Activated T-cell treated with anti-CD3 and anti-CD28 coated beads for 1 hour (primary cell): ENCODE results near the gene PRG2.
"Not testable (repeated sequence)": the region's sequence is repeated elsewhere in the genome, so short reads cannot be mapped to it uniquely, and the experiment has no call there.

ENCODE experiments used
- DNase-seq: peaks from one replicate; pipeline ENCODE4 v3.0.0-alpha.2; 2020; ENCODE audit warnings: low read depth

The PRG2 gene

DNA sequence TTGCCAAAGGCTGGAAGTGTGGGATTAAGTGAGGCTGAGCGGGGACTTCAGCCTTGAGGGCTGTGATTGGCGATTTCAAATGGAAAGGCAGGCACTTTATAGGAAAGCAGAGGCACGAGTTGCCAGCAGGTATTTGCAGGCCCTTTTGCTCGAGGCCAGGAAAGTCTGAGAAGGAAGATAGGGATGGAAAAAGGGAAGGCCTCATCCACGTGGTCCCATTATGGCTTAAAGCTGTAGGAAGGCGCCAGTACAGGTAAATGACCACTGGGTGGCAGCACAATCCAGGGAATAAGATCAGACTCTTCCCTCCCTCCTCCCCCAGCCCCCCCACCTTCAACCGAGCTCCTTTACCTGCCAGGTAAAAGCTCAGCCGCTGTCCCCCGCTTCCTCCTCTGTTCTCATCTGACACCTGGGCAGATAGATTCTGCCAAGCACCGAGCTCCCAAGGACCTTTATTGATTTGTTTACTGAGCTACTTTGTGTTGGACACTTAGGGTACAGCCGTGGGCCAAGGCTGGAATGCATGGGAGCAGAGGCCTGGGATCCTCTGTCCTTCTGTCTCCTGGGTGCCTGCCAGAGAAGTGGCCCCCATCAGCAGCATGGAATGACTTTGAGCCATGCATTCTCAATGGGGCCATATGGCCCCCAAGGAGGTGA lies 44.8 kb downstream of the PRG2 start:
- peak; percentile 66 for DNase-seq

DNA sequence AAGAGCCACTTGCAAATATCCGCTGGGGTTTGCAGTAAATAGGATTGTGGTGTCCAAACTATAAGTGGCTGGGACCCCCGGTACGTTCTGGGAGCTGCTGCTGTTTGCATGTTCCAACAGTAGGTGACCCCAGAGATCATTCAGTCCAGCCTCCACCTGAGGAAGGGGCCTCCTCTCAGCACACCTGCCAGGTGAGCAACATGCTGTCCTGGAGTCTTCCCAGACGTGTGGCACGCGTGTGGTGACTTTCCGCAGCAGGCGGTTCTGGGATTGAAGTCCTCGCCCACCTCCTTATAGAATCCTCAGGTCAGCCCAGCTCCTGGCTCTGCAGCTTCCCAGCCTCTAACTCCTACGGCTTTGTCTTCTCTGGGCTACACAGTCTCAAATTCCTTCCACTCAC lies 45.6 kb downstream of the PRG2 start:
- no peak for DNase-seq

DNA sequence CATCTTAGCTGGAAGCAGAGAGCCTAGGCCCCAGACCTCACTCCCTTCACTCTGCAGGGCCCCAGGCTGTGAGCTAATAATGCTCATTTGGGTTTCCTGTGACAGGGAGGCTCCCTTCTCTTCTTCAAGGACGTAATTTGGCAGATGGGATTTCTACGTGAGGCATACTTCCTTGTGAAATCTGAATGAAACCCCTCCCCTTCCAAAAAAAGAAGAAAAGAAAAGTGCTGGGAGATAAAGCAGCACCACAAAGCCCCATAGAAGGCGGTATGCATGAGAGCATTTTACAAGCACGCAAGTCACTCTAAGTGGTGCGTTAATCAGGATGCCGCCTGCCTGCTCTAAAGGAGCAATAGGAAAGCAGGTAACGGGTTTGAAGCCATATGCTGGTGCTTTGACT lies 46.6 kb downstream of the PRG2 start:
- no peak for DNase-seq

DNA sequence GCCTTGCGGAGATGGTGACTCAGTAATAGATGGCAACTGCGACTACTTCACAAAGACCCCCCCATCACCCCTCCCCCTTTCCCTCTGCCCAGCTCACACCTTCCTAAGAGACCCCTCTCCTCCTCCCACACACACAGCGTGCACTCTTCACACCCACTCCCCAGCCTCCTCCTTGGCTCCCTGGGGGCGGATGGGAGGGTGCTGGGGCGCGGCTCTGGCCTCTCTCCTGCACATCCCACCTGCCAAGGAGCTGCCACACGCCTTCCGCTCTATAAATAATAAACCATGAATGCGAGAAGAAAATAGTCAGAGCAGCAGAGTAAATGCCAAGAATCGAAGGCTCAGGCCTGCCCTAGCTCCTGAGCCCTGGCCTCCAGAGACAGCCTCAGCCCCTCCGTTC lies 47.7 kb downstream of the PRG2 start:
- no peak for DNase-seq

DNA sequence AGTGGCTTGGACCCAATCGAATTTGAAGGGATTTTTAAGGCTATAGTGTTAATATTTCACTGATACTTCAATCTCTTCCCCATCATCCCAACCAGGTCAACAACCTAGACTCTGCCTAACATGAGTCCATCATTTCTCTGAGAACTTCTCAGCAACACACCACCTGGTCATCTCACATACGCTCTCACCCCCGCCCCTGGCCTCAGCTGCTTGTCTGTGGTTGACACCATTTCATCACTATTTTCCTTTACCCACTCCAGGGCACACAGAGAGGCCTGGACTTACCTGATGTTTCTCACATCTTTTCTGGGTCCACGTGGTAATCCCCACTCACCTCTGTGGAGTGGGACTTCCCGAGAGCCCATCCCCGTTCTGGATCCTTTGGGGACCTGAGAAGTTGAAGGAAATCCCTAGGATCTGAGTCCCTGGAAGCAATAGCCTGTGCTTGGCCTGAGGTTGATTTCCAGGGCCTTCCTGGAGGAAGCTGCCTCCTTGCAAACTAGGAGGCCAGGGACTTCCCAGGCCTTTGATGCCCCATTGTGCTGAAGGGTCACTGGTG lies 49.1 kb downstream of the PRG2 start:
- no peak for DNase-seq

DNA sequence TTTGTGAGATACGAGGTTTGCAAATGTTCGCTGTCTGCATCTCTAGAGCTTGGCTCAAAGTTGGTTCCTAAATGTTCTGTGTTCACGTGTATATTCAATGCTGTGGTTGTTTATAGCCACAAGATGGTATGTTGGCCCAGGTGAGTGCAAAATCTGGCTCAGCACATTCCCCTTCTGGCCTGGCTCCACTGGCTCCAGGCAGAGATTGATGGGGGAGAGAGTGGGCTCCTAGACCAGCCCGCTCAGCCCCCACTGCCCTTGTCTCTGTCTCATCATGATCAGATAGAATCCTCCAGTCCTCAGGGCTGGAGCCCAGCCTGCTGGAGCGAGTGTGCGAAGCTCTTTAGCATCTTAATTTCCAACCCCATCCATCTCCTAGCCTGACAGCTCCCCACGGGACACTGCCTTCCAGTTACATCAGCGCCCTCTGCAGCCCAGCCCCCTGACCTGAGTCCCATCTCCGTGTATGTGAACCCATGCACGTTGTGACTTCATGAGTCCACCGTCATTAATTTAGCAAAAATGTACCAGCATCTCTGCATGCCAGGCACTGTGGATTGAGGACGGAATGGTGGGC lies 50.3 kb downstream of the PRG2 start:
- DNase-seq, result no peak

DNA sequence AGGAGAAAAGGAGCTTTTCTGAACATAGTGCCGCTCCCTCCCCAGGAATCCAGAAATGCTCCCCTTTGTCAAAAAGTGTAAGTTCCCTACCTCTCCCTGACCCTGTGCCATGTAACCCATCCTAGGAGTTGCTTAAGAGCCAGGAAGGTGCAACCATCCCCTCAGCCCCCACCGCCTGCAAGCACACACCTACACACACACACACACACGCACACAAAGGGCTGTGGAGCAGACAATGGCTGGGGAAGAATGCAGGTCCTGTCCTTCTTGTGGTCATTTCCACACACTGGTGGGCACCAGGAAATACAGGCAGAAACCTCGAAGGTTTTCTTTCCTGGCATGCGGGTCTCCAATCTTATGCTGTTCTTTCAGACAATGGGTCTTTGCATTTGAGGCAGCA lies 51.1 kb downstream of the PRG2 start:
- DNase-seq, result no peak

DNA sequence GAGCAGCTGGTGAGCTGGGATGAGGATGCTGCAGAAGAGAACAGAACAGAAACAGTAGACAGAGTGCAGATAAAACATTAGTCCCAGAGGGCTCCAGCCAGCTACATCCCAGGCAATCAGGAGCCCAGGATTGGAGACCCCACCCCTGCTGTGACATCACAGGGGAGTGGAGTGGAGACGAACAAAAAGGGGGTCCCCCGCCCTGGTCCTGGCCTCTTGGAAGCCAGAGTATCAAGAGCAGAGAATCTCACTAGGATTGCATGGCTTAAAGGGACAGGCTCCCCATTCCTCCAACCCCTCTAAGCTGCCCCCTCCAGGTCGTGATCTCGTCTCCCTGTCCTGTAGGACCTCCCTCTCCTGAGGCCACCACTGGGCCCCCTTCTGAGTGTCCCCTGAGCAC lies 52.3 kb downstream of the PRG2 start, which contains the start of gene P2RX3:
P2RX3 (plus strand) TSS at position 211 of the 400 bp plus-strand sequence. CDS start 199 bp downstream, outside the sequence.
- no peak for DNase-seq

DNA sequence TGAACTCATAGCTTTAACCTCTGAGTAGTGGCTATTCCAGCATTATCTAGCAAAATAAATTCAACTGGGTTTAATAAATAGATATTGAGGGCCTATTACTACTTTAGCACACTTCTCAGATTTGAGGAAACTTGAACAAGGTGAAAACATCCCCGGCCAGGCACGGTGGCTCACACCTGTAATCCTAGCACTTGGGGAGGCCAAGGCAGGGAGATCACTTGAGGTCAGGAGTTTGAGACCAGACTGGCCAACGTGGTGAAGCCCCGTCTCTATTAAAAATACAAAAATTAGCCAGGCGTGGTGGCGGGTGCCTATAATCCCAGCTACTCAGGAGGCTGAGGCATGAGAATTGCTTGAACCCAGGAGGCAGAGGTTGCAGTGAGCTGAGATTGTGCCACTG lies 53.6 kb downstream of the PRG2 start:
- DNase-seq, result not testable (repeated sequence)
